ENCODE measurements around the gene AGO4. TPM values are rescaled to one million over a fixed set of nuclear protein-coding genes. Genes with fewer than 3 reads are reported as not detected.

Gene AGO4
- total and polyA plus RNA-seq, 2 of the 4 experiments (the other 2 are of a cell fraction), result 8.2 to 9.2 TPM

- ChIA-PET CTCF (interaction anchor here (0.6 kb wide), 1 partner anchor 13 kb away, joined by 3 read pairs; no protein-coding TSS in a partner anchor), POLR2A (ENCODE audit: unreplicated experiment) (no interaction called here)
- Histone ChIP-seq H3K9me1 (ENCODE audit: insufficient read depth, low read length) (peaks cover 15% of the 10 kb centered on the region), H2BK20ac (ENCODE audit: low read depth, low read length) (no peak overlapping the region), H3K14ac (replicated peaks; ENCODE audit: low read depth, low read length) (no peak overlapping the region), H3K56ac (ENCODE audit: extremely low read depth, insufficient read depth, low read length) (no peak overlapping the region), H3K79me1 (ENCODE audit: low read depth in 1 of 2, low read length in 2 of 2) (peaks cover 18 to 48% of the 10 kb centered on the region in 2 experiments), H3K18ac (ENCODE audit: low read depth, low read length) (no peak overlapping the region), H3K4me3 (ENCODE audit: insufficient read depth, low read depth, low read length) (no peak overlapping the region), H2AFZ (replicated peaks; ENCODE audit: low read length, poor library complexity) (no peak overlapping the region), H3K4me2 (ENCODE audit: low read depth, low read length) (no peak overlapping the region), H3K23ac (ENCODE audit: low read depth, low read length) (no peak overlapping the region), H3K4me1 (ENCODE audit: control insufficient read depth, insufficient read depth, low read length) (peaks cover 14% of the 10 kb centered on the region), H2BK15ac (ENCODE audit: low read depth, low read length) (no peak overlapping the region), H3K36me3 (ENCODE audit: control insufficient read depth, insufficient read depth, low read length) (0 out of 2 replicates have a peak, but pooled peaks cover 1% of the 10 kb centered on the region), H4K20me1 (ENCODE audit: insufficient read depth, low read length) (peaks cover 31% of the 10 kb centered on the region), H4K91ac (ENCODE audit: insufficient read depth, low read depth, low read length) (no peak overlapping the region), H3K9me3 (ENCODE audit: control insufficient read depth, insufficient read depth, low read length) (no peaks in the 10 kb centered on the region), H2AK5ac (ENCODE audit: low read depth, low read length) (no peak overlapping the region), H3K27ac (ENCODE audit: insufficient read depth, low read length) (no peak overlapping the region), H4K8ac (ENCODE audit: low read depth in 2 of 2, low read length in 2 of 2) (no peak overlapping the region), H3K4ac (ENCODE audit: low read depth, low read length) (no peak overlapping the region), H2BK120ac (ENCODE audit: low read depth, low read length) (no peak overlapping the region), H4K5ac (ENCODE audit: low read depth, low read length) (no peak overlapping the region), H3K27me3 (ENCODE audit: control insufficient read depth, insufficient read depth, low read length) (no peaks in the 10 kb centered on the region; the same call in 1 of the 2 replicates), H3K9ac (ENCODE audit: low read depth, low read length) (no peak overlapping the region), H2AK9ac (replicated peaks; ENCODE audit: low read depth, low read length, poor library complexity) (no peak overlapping the region), H2BK5ac (ENCODE audit: low read depth, low read length, poor library complexity, severe bottlenecking) (no peak overlapping the region)
- TF ChIP-seq NFE2L2 (IDR thresholded peaks at IDR 0.05; ENCODE audit: low read depth, low read length), result no peak
- TF ChIP-seq USF2 (IDR thresholded peaks at IDR 0.05; ENCODE audit: low read depth, low read length), result no peak
- no peak for TF ChIP-seq RCOR1 (IDR thresholded peaks at IDR 0.05; ENCODE audit: insufficient replicate concordance, low read length)
- TF ChIP-seq RAD21 (IDR thresholded peaks at IDR 0.05; ENCODE audit: low read length), result no peak
- no peak for TF ChIP-seq BHLHE40 (IDR thresholded peaks at IDR 0.05; ENCODE audit: low read depth, low read length)
- TF ChIP-seq MAZ (IDR thresholded peaks at IDR 0.05; ENCODE audit: borderline replicate concordance, low read depth, low read length), result no peak
- TF ChIP-seq CEBPB (IDR thresholded peaks at IDR 0.05; ENCODE audit: low read depth, low read length), result no peak
- TF ChIP-seq ELK1 (IDR thresholded peaks at IDR 0.05; ENCODE audit: borderline replicate concordance, low read depth, low read length), result no peak
- no peak for TF ChIP-seq MAFK (IDR thresholded peaks at IDR 0.05; ENCODE audit: low read depth, low read length)
- TF ChIP-seq SMC3 (IDR thresholded peaks at IDR 0.05; ENCODE audit: low read depth, low read length), result no peak
- no peak for TF ChIP-seq CHD1 (IDR thresholded peaks at IDR 0.05; ENCODE audit: low read depth, low read length)
- TF ChIP-seq RFX5 (IDR thresholded peaks at IDR 0.05; ENCODE audit: low read depth, low read length), result no peak
- no peak for TF ChIP-seq POLR2A (IDR thresholded peaks at IDR 0.05; ENCODE audit: low read depth, low read length)
- no peak for TF ChIP-seq FOS (IDR thresholded peaks at IDR 0.05; ENCODE audit: low read depth, low read length)
- WGBS, 2 experiments (ENCODE audit: extremely low coverage in 2 of 2, insufficient read length in 1 of 2), result no CpG with 5 or more reads among the region's 2 CpGs
- in situ Hi-C loops (cut with MboI; ENCODE audit: low sequenced_read_pairs) (no loop called here), dilution Hi-C loops (cut with HindIII; ENCODE audit: low sequenced_read_pairs, unreplicated experiment) (no loop called here), intact Hi-C loops (cut with micrococcal nuclease) (no loop called here)
- BruUV-seq (replicated peaks), result no TSS peak
- ATAC-seq (ENCODE audit: low read depth), result no peak
- no peak for DNase-seq
Measured at GRCh38 chr1:35884934-35885333, 77.1 kb downstream of the AGO4 start.

All from IMR-90 (cell line).